Gastroesophageal sphincter (tissue), 4 donors: Measurements from ENCODE around the gene THYN1. TPM values are rescaled to one million over a fixed set of nuclear protein-coding genes. Genes with fewer than 3 reads are reported as not detected.
A peak's percentile ranks its signal among the peaks of the same experiment; 100 is the strongest.

Source experiments
- ATAC-seq: fragments of 150-250 bp; one replicate; pipeline ENCODE4 v1.9.1; 2016; ENCODE audit warnings: mild to moderate bottlenecking, moderate library complexity
- H3K27ac ChIP-seq, 4 donors: fragments of 200-600 bp; sonication (generic) in 3 of 4; 1 replicate in 3 of 4; 2 replicates in 1 of 4; pipeline ENCODE4 v1.5.1; 2016 to 2019
- H3K27me3 ChIP-seq: fragments of 200-600 bp; sonication (generic); one replicate; pipeline ENCODE4 v1.5.1; 2019
- H3K36me3 ChIP-seq, 2 donors: fragments of 200-600 bp; sonication (generic); one replicate each; pipeline ENCODE4 v1.5.1; 2019; ENCODE audit warnings: control low read depth in 1 of 2
- H3K4me1 ChIP-seq, 3 donors: fragments of 200-600 bp; sonication (generic); 1 replicate in 2 of 3; 2 replicates in 1 of 3; pipeline ENCODE4 v1.5.1; 2016 to 2019; ENCODE audit warnings: control low read depth in 2 of 3
- H3K4me3 ChIP-seq, 2 donors: fragments of 200-600 bp; sonication (generic); one replicate each; pipeline ENCODE4 v1.5.1; 2019; ENCODE audit warnings: mild to moderate bottlenecking in 1 of 2, moderate library complexity in 1 of 2
- H3K9me3 ChIP-seq, 3 donors: fragments of 200-600 bp; sonication (generic); one replicate each; pipeline ENCODE4 v1.5.1; 2017 to 2019; ENCODE audit warnings: control low read depth in 2 of 3
- CTCF ChIP-seq, 4 experiments: fragments of 200-600 bp in 2 of 4; fragments of 450-650 bp in 2 of 4; sonication (generic) in 1 of 4; IDR thresholded peaks; one replicate each; pipeline ENCODE4 v1.5.1; 2017 to 2019; ENCODE audit warnings: antibody characterized with exemption in 4 of 4, mild to moderate bottlenecking in 2 of 4, moderate library complexity in 2 of 4
- EP300 ChIP-seq: sonication (generic); formaldehyde crosslinking; IDR thresholded peaks from one replicate; pipeline ENCODE4 v1.6.1; 2017; ENCODE audit warnings: antibody characterized with exemption, mild to moderate bottlenecking
- POLR2A ChIP-seq, 2 donors: fragments of 450-650 bp; IDR thresholded peaks; one replicate each; pipeline ENCODE4 v1.6.1; 2017; ENCODE audit warnings: antibody characterized with exemption in 2 of 2, mild to moderate bottlenecking in 2 of 2, moderate library complexity in 1 of 2
- POLR2AphosphoS5 ChIP-seq: sonication (generic); formaldehyde crosslinking; IDR thresholded peaks from one replicate; pipeline ENCODE4 v1.6.1; 2017; ENCODE audit warnings: antibody characterized with exemption
- WGBS, 2 donors: methylation state at CpG; one replicate each; pipeline ENCODE4 v1.1.5; 2018; ENCODE audit warnings: low coverage in 1 of 2; 5-methylcytosine and 5-hydroxymethylcytosine counted together
- total RNA-seq, 4 donors: library from RNA; depleted of rRNA; stranded (reverse); fragments of >200 nt; gene quantifications; one replicate each; pipeline ENCODE4 v1.1.0, GENCODE V29; 2016

Gene THYN1
- total RNA-seq, 4 donors from 2014 or later: 54.0 to 74.4 (median 55.4) TPM

GRCh38 chr11:134267966-134268365, 14.8 kb upstream of the THYN1 start:
- Histone ChIP-seq H3K36me3 (peaks cover 0 to 27% of the 10 kb centered on the region in 2 donors), H3K27me3 (peaks cover 43% of the 10 kb centered on the region), H3K4me1 (no peaks in the 10 kb centered on the region), H3K4me3 (no peak overlapping the region), H3K9me3 (no peaks in the 10 kb centered on the region), H3K27ac (no peak overlapping the region)
- ATAC-seq: no peak
- 63 to 85% methylated on average over 3 to 11 of the region's 11 CpGs for WGBS, 2 donors
- TF ChIP-seq CTCF (IDR thresholded peaks at IDR 0.05) (no peak), EP300 (no peak)

- no peaks in the 10 kb centered on the region for H3K4me1 ChIP-seq
- 72 to 83% methylated on average over 3 to 5 of the region's 5 CpGs for WGBS, 2 donors
- H3K36me3 ChIP-seq: peaks cover 0 to 32% of the 10 kb centered on the region in 2 donors
- ATAC-seq: no peak
- no peak for TF ChIP-seq POLR2AphosphoS5
- TF ChIP-seq EP300: no peak
- no peak for TF ChIP-seq CTCF (IDR thresholded peaks at IDR 0.05)
- TF ChIP-seq POLR2A (IDR thresholded peaks at IDR 0.05): no peak
- H3K9me3 ChIP-seq: no peaks in the 10 kb centered on the region
- H3K4me3 ChIP-seq: no peak overlapping the region
- H3K27me3 ChIP-seq: peaks cover 38% of the 10 kb centered on the region
- H3K27ac ChIP-seq: no peak overlapping the region
These were observed 14.3 kb upstream of the THYN1 start for GRCh38 chr11:134267461-134267860.

- peak; percentile 82 for ATAC-seq
- H3K4me3 ChIP-seq: no peak overlapping the region
- no peak overlapping the region for H3K27ac ChIP-seq
- H3K9me3 ChIP-seq: no peaks in the 10 kb centered on the region
- H3K4me1 ChIP-seq: no peaks in the 10 kb centered on the region
- H3K27me3 ChIP-seq: peaks cover 32% of the 10 kb centered on the region
- TF ChIP-seq POLR2AphosphoS5: no peak
- TF ChIP-seq EP300: no peak
- no peak for TF ChIP-seq CTCF (IDR thresholded peaks at IDR 0.05)
- no peak for TF ChIP-seq POLR2A (IDR thresholded peaks at IDR 0.05)
- H3K36me3 ChIP-seq: peaks cover 0 to 38% of the 10 kb centered on the region in 2 donors
- 30 to 37% methylated on average over 3 of the region's 3 CpGs for WGBS, 2 donors
These were observed 13.7 kb upstream of the THYN1 start for GRCh38 chr11:134266841-134267251.

GRCh38 chr11:134266440-134266839, 13.3 kb upstream of the THYN1 start:
- TF ChIP-seq POLR2A (IDR thresholded peaks at IDR 0.05) (no peak), EP300 (no peak), CTCF (IDR thresholded peaks at IDR 0.05) (no peak), POLR2AphosphoS5 (no peak)
- no peak for ATAC-seq

GRCh38 chr11:134264966-134265764, 12.0 kb upstream of the THYN1 start:
- no peak overlapping the region for H3K4me3 ChIP-seq
- H3K27ac ChIP-seq: no peak overlapping the region
- 75 to 83% methylated on average over 4 to 5 of the region's 7 CpGs for WGBS, 2 donors
- H3K9me3 ChIP-seq: no peaks in the 10 kb centered on the region
- no peaks in the 10 kb centered on the region for H3K4me1 ChIP-seq
- no peak for ATAC-seq
- H3K27me3 ChIP-seq: peaks cover 15% of the 10 kb centered on the region
- no peak for TF ChIP-seq POLR2A (IDR thresholded peaks at IDR 0.05)
- TF ChIP-seq POLR2AphosphoS5: no peak
- no peak for TF ChIP-seq CTCF (IDR thresholded peaks at IDR 0.05)
- TF ChIP-seq EP300: no peak
- peaks cover 0 to 55% of the 10 kb centered on the region in 2 donors for H3K36me3 ChIP-seq

More at GRCh38 chr11:134266440-134266839, 13.3 kb upstream of the THYN1 start:
- Histone ChIP-seq H3K36me3 (peaks cover 0 to 42% of the 10 kb centered on the region in 2 donors), H3K4me1 (no peaks in the 10 kb centered on the region), H3K27me3 (peaks cover 28% of the 10 kb centered on the region), H3K9me3 (no peaks in the 10 kb centered on the region), H3K27ac (no peak overlapping the region), H3K4me3 (no peak overlapping the region)
- WGBS, 2 donors: 85 to 92% methylated on average over 4 to 5 of the region's 5 CpGs
